ENCODE results near the gene PRB2. TPM values are rescaled to one million over a fixed set of nuclear protein-coding genes. Genes with fewer than 3 reads are reported as not detected.
"Not testable (repeated sequence)": the region's sequence is repeated elsewhere in the genome, so short reads cannot be mapped to it uniquely, and the experiment has no call there.

PRB2 gene
- not detected for total RNA-seq
- polyA plus RNA-seq = not detected
- long read RNA-seq, donor 1 = 0 reads
- long read RNA-seq, donor 2 = 0 reads
- long read RNA-seq, donor 3 = 0 reads

GRCh38 chr12:11395467-11395866 lies at the start of gene PRB2:
Gene PRB2 (minus strand): TSS chr12:11395567. CDS start chr12:11395529, 38 bp downstream.
- H3K9me3 ChIP-seq; H3K4me1 ChIP-seq; H3K27me3 ChIP-seq; DNase-seq; H3K36me3 ChIP-seq; ATAC-seq; intact Hi-C loops (cut with DNase I); H3K27ac ChIP-seq; H3K4me3 ChIP-seq: not testable (repeated sequence)
- no CpG with 5 or more reads among the region's 1 CpG for WGBS, 4 donors

DNA sequence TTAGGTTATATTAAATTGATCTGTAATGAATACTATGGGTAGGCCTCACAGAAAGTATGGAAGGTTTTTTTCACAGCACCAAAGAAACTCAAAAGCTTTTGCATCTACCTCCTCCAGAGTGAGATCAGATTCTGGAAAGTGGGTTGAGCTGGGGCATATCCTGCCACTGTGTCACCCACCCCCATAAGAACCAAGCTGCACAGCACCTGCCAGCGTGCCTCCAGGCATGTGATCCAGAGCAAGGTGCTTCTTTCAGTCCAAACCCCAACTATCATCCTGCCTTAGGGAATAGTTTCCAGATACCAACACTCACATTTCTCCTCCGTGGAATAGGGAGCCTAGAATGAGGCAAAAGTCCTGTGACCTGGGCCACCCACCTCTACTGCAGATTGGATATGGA lies 42.6 kb upstream of the PRB2 start:
- ATAC-seq (no peak), DNase-seq (no peak)
- no peaks in the 10 kb centered on the region for H3K27me3 ChIP-seq
- H3K9me3 ChIP-seq = peaks cover 0 to 3% (median 0%) of the 10 kb centered on the region in 12 donors
- no peaks in the 10 kb centered on the region for H3K36me3 ChIP-seq
- intact Hi-C loops (cut with DNase I) = no loop called here
- H3K4me3 ChIP-seq = no peak overlapping the region
- WGBS, 4 donors = 77 to 86% (median 81%) methylated on average over 2 of the region's 2 CpGs
- no peak overlapping the region for H3K27ac ChIP-seq
- TF ChIP-seq CTCF (IDR thresholded peaks at IDR 0.05) (no peak), POLR2A (IDR thresholded peaks at IDR 0.05) (no peak)
- no peaks in the 10 kb centered on the region for H3K4me1 ChIP-seq

GRCh38 chr12:11433664-11434063 lies 38.3 kb upstream of the PRB2 start:
- no peak for DNase-seq
- whole genome bisulfite sequencing, 4 donors = 45 to 55% (median 51%) methylated on average over 4 of the region's 4 CpGs
- Histone ChIP-seq H3K27me3 (no peaks in the 10 kb centered on the region), H3K4me3 (no peak overlapping the region), H3K9me3 (peaks cover 0 to 3% (median 0%) of the 10 kb centered on the region in 12 donors), H3K27ac (no peak overlapping the region), H3K4me1 (no peaks in the 10 kb centered on the region), H3K36me3 (no peaks in the 10 kb centered on the region)
- ATAC-seq = no peak
- intact Hi-C loops (cut with DNase I) = no loop called here
- TF ChIP-seq POLR2A (IDR thresholded peaks at IDR 0.05) (no peak), CTCF (IDR thresholded peaks at IDR 0.05) (no peak)

- no peaks in the 10 kb centered on the region for H3K9me3 ChIP-seq
- 76 to 84% (median 79%) methylated on average over 4 of the region's 4 CpGs for WGBS, 4 donors
- no peak overlapping the region for H3K4me3 ChIP-seq
- no peaks in the 10 kb centered on the region for H3K4me1 ChIP-seq
- TF ChIP-seq POLR2A (IDR thresholded peaks at IDR 0.05) = no peak
- no peak for TF ChIP-seq CTCF (IDR thresholded peaks at IDR 0.05)
- H3K27me3 ChIP-seq = no peaks in the 10 kb centered on the region
- intact Hi-C loops (cut with DNase I) = no loop called here
- no peaks in the 10 kb centered on the region for H3K36me3 ChIP-seq
- DNase-seq (no peak), ATAC-seq (no peak)
- no peak overlapping the region for H3K27ac ChIP-seq
Observed at GRCh38 chr12:11431486-11431885, 36.1 kb upstream of the PRB2 start.

- TF ChIP-seq CTCF (IDR thresholded peaks at IDR 0.05) (no peak), POLR2A (IDR thresholded peaks at IDR 0.05) (no peak)
- 77 to 87% (median 79%) methylated on average over 1 of the region's 1 CpG for WGBS, 4 donors
Observed at GRCh38 chr12:11427341-11427740, 32.0 kb upstream of the PRB2 start.

More at GRCh38 chr12:11427341-11427740, 32.0 kb upstream of the PRB2 start:
- intact Hi-C loops (cut with DNase I) = no loop called here
- H3K27me3 ChIP-seq = no peaks in the 10 kb centered on the region
- H3K36me3 ChIP-seq = no peaks in the 10 kb centered on the region
- DNase-seq = no peak
- no peak for ATAC-seq
- peaks cover 0 to 2% (median 0%) of the 10 kb centered on the region in 12 donors for H3K9me3 ChIP-seq
- H3K4me1 ChIP-seq = no peaks in the 10 kb centered on the region
- no peak overlapping the region for H3K27ac ChIP-seq
- H3K4me3 ChIP-seq = no peak overlapping the region

Data from heart left ventricle (tissue), 16 donors.